Measurements from ENCODE around the gene SLC7A7.
"Not testable (repeated sequence)": the region's sequence is repeated elsewhere in the genome, so short reads cannot be mapped to it uniquely, and the experiment has no call there.

Gene SLC7A7

GRCh38 chr14:22814941-22815713, at the start of gene SLC7A7:
Gene SLC7A7, minus strand, starts transcription at chr14:22815435. Its CDS starts 2,037 bp downstream, at chr14:22813398.
- DNase-seq, result no peak

- DNase-seq, result no peak
These were observed 49.7 kb upstream of the SLC7A7 start for GRCh38 chr14:22864979-22865378.

- no peak for DNase-seq
These were observed 46.4 kb upstream of the SLC7A7 start for GRCh38 chr14:22861651-22862050.

GRCh38 chr14:22860377-22860776, 45.1 kb upstream of the SLC7A7 start:
- not testable (repeated sequence) for DNase-seq

- DNase-seq, result no peak
These were observed 41.2 kb upstream of the SLC7A7 start for GRCh38 chr14:22856428-22856827.

GRCh38 chr14:22854963-22855724, 39.9 kb upstream of the SLC7A7 start:
- DNase-seq, result no peak

- not testable (repeated sequence) for DNase-seq
These were observed 39.1 kb upstream of the SLC7A7 start for GRCh38 chr14:22854296-22854695.

GRCh38 chr14:22852940-22853767, 37.9 kb upstream of the SLC7A7 start:
- DNase-seq, result peak; percentile 72

- DNase-seq, result no peak
These were observed 37.3 kb upstream of the SLC7A7 start for GRCh38 chr14:22852599-22852939.

- DNase-seq, result not testable (repeated sequence)
These were observed 36.9 kb upstream of the SLC7A7 start for GRCh38 chr14:22852178-22852577.

GRCh38 chr14:22850944-22851764, 35.9 kb upstream of the SLC7A7 start:
- no peak for DNase-seq

GRCh38 chr14:22849212-22849819, 34.1 kb upstream of the SLC7A7 start:
- no peak for DNase-seq

- peak; percentile 46 for DNase-seq
These were observed 33.3 kb upstream of the SLC7A7 start for GRCh38 chr14:22848351-22849164.

- DNase-seq, result no peak
These were observed 32.6 kb upstream of the SLC7A7 start for GRCh38 chr14:22847661-22848341.

GRCh38 chr14:22846811-22847307, 31.6 kb upstream of the SLC7A7 start:
- DNase-seq, result no peak

- no peak for DNase-seq
These were observed 30.8 kb upstream of the SLC7A7 start for GRCh38 chr14:22845821-22846625.

- no peak for DNase-seq
These were observed 29.8 kb upstream of the SLC7A7 start for GRCh38 chr14:22845103-22845394.

GRCh38 chr14:22844221-22845102, 29.2 kb upstream of the SLC7A7 start:
- no peak for DNase-seq

All from NCI-H1092 (cell line).